Pons (tissue), 1 donor: Measurements from ENCODE around the gene OR4K15.
"Not testable (repeated sequence)": the region's sequence is repeated elsewhere in the genome, so short reads cannot be mapped to it uniquely, and the experiment has no call there.

ENCODE experiments used
- DNase-seq: peaks from one replicate; pipeline ENCODE4 v3.0.0-alpha.2; 2016; ENCODE audit warnings: low spot score

OR4K15 gene, protein sequence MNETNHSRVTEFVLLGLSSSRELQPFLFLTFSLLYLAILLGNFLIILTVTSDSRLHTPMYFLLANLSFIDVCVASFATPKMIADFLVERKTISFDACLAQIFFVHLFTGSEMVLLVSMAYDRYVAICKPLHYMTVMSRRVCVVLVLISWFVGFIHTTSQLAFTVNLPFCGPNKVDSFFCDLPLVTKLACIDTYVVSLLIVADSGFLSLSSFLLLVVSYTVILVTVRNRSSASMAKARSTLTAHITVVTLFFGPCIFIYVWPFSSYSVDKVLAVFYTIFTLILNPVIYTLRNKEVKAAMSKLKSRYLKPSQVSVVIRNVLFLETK

DNA sequence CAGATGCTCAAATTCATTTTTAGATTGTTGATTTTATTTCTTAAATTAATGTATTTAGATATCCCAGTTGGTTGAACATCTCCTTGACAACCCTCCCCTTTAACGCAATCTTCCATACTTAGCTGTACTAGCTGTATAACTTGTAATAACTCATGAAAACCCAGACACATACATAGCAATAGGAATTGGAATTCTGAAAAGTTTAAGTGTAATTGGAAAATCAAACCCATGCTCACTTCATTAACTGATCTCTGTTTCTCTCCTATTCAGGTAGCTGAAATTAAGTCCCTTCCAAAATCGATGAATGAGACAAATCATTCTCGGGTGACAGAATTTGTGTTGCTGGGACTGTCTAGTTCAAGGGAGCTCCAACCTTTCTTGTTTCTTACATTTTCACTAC lies at the start of gene OR4K15:
OR4K15 (plus strand) TSS at position 301 of the 400 bp plus-strand sequence; CDS start at position 301, 0 bp downstream.
- no peak for DNase-seq

DNA sequence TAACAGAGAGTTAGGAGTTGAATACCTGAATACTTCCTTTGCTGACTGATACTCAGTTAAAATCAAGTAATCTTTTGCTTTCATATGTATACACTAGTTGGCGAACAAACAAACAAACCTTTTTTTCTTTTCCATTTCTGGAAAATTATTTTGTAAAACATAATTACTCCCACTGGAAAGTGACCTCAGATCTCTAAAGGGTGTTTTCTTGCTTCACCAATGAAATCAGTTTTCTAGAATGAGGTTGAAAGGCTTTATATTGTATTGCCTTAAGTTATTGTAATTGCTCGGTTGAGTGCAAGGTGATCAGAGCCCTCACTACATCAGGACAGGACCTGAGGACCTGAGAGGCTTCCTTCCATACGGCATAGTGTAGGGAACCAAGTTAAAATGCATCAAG lies 44.8 kb upstream of the OR4K15 start, which contains the start of gene OR4K1:
OR4K1 (plus strand) TSS at position 301 of the 400 bp plus-strand sequence. CDS start 4,750 bp downstream, outside the sequence.
- DNase-seq = no peak

DNA sequence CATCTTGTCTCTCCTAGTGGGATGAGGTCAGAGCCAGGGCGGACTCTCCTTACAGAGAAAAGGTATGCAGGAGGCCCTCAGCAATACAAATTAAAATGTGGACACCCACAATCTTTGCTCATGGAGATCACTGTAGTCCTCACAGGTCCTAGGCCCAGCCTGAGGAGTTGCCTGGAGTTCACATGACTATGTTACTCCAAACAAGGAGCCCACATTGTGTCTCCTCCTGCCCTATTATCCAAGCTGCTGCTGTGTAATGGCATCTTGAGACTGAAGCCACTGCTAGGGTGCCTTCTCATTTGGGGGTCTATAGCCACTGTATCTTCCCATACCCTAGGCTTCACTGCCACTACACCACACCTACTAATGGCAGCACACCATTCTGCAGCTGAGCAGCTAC lies 33.7 kb upstream of the OR4K15 start:
- DNase-seq = no peak

DNA sequence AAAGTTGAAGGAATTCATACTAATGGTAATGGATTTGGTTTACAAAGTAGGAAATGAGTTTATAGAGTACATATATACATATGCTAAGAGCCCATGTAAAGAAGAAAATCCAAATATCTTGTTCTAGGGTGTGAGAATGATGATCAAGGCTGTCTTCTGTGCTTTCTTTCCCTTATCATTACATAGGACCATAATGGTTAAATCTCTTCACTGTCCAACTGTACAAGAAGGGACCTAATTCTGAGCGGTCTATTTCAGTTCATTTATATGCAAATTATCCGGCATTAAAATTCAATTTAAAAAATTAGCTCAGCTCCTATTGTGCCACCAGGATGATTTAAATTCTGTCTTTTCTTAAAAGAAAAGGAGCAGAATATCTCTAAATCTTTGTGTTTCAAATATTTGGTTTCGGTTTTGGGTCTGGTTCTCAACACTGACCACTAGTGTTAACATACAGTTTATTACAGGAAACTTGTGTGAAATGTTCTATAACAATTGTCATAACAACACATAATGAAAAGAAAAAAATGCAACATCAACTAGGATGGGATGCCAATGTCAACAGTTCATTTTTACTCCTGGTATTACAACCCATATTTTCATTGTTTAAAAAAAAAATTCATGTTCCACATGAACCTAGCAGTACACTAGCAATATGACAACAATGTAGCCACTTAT lies 27.8 kb upstream of the OR4K15 start:
- DNase-seq = no peak

DNA sequence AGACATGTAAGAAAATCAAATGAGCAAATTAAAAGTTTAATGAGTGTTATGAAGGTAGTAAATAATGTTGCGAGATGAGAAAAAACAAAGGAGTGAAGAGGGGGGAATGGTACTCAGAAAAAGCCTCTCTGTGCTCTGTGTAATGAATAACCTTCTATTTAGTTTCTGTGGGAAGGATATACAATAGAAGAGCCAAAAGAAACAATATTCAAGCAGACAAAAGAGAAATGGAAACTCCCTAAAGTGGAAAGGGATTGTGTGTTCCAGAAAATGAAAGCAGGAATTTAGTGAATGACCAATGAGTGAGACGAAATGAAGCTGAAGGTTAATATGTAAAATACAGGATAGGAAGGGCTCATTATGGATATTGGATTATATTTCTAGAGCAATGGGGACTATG lies 26.2 kb upstream of the OR4K15 start:
- no peak for DNase-seq

DNA sequence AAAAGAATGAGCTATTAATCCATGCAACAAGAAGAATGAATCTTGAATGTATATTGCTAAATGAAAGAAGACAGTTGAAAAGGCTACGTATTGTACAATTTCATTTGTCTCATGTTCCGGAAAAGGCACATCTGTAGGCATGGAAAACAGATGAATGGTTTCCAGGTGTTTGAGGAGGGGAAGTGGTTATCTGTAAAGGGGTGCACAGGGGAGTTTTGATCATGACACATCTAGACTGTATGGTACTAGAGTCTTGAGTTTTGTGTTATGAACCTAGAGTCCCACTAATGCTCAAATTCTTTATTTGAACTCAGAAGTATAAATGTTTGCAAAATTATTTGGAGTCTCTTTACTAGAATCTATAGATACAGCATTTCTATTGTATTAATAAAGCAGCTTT lies 5.7 kb upstream of the OR4K15 start:
- DNase-seq = not testable (repeated sequence)

DNA sequence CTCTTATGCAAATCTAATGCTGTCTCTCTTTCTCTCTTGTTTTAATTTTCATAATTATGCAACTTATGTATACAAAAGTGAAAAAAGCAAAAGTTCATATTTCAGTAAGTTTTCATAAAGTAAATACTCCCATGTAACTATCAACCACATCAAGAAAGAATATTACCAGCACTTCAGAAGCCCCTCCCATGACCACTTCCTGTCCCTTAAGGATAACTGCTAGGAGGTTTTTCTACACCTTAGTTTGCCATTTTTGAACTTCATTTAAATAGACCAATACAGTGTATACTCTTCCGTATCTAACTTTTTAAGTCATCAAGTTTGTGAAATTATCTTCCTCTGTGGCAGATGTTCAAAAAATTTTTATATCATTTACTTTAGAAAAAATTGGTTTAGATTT lies 547 bp upstream of the OR4K15 start:
- DNase-seq = no peak

DNA sequence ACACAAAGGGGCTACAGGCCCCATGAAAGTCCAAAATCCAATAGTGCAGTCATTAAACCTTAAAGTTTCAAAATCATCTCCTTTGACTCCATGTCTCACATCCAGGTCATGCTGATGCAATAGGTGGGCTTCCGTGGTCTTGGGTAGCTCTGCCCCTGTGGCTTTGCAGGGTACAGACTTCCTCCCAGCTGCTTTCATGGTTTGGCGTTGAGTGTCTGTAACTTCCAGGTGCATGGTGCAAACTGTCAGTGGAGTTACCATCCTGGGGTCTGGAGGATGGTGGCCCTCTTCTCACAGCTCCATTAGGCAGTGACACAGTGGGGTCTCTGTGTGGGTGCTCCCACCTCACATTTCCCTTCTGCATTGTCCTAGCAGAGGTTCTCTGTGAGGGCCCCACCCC lies 18.0 kb downstream of the OR4K15 start:
- no peak for DNase-seq

DNA sequence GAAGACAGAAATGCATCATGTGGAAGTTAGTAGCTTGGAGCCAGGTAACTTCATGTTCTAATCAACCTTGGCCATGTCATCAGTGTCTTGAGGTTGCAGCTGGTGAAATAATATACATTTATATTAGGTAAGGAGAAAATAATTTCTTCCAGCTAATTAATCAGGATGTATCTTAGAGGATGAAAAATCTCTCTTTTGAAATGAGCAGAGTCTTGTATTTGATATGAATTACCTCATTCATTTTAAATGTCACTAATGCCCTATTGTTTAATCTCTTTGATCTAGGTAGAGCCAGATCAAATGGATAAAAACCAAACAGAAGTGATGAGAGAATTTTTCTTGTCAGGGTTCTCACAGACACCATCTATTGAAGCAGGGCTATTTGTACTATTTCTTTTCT lies 26.5 kb downstream of the OR4K15 start, which contains the start of gene OR4Q2:
OR4Q2 (plus strand) TSS at position 301 of the 400 bp plus-strand sequence.
- DNase-seq = no peak

DNA sequence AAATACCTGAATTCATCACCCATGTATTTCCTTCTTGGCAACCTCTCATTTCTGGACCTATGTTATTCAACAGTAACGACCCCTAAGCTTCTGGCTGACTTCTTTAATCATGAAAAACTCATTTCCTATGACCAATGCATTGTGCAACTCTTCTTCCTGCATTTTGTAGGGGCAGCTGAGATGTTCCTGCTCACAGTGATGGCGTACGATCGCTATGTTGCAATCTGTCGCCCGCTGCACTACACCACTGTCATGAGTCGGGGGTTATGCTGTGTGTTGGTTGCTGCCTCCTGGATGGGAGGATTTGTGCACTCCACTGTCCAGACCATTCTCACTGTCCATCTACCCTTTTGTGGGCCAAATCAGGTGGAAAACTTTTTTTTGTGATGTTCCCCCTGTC lies 26.9 kb downstream of the OR4K15 start:
- no peak for DNase-seq

DNA sequence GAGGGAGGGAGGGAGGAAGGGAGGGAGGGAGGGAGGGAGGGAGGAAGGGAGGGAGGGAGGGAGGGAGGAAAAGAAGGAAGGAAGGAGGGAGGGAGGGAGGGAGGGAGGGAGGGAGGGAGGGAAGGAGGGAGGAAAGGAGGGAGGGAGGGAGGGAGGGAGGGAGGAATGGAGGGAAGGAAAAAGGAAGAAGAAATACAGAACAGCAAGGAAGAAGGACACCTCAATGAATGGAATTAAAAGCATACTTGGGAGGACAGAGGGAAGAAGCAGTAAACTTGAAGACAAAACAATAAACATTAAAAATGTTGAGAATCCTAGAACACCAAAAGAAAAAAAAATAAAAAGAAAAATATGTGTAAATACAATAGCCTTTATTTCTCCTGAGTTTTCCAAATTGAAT lies 32.8 kb downstream of the OR4K15 start:
- no peak for DNase-seq

DNA sequence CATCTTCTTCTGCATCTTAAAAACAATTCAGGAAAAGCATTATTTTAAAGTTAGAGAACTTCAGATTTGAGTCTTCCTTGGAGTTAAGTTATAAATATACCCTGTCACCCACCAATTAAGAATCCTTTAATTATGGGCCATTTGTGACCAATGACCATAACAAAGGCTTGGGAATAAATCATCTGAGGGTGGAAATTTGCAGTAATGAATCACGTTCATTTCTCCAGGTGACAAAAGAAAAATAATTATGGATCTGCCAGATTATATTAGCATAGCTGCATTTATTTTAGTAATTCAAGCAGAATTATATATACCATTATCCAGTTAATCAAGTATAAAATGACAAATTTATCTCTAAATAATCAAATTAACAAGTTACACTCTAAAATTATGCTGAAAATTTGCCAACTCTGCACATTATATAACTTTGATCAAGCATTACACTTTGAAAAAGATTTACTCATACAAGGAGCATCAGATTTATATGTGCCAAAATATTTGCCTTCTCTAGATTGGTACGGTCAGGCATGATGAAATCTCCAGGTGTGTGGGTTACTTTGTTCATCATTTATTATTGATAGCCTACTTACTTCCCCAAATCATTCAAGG lies 44.0 kb downstream of the OR4K15 start, which contains the start of gene OR4K14:
OR4K14 (minus strand) TSS at position 51 of the 609 bp plus-strand sequence. CDS start 4,114 bp downstream, outside the sequence.
- no peak for DNase-seq
